ENCODE results near the gene SLC2A5.

The SLC2A5 gene

DNA sequence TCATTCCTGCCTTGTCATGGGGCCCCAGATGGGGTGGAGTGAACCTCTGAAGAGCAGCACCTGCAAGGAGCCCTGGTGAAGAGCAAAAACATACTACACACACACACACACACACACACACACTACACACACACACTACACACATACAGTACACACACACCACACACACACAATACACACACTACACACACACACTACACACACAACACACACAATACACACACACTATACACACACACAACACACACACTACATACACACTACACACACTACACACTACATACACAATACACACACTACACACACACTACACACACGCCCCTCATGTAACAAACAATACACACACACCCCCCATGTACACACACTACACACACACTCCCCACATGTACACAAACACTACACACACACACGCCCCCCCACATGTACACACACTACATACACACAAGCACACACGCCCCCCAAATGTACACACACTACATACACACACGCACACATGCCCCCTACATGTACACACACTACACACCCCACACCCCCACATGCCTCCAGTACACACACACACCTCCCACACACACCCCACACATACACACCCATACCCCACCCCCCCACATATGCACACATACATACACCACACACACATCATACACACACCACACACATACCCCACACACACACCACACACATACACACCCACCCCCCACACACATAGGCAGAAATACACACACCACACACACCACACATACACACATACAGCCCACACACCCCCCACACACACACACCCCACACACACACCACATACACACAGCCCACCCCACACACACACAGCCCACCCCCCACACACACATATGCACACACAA, 9.3 kb downstream of the SLC2A5 start:
- DNase-seq: no peak

DNA sequence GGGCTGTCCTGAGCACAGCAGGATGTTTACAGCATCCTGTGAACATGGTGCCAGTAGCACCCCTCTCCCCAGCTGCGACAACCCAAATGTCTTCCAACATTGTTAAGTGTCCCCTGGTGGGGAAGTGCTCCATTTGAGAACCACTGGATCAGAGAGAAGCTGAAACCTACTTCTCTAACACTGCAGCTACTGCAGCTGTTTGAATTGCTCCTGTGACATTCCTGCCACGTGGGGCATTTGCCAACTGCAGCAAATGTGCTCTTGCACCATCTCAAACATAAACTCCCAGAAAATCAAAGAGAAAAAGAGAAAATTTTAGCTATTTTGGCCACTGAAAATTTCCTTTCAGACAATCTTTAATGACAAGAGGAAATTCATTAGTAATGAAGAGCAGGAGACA, 11.0 kb downstream of the SLC2A5 start:
- DNase-seq: no peak

DNA sequence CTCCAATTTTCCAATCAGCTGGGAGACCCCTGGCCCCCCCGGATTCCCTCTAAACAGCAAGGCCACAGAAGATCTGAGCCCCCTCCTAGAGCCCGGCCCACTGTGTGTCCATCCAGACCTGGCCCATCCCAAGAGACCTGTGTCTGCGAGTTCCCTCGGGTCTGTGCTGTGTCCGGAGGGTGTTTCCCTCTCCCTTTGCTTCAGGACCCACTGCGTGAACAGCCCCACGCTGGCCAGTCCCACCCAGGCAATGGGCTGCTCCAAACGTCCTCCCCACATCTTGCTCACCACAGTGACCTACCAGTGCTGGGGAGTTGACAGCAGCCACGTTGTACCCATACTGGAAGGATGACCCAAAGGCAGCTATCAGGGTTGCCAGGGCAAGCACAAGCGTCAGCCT, 11.6 kb downstream of the SLC2A5 start:
- no peak for DNase-seq

DNA sequence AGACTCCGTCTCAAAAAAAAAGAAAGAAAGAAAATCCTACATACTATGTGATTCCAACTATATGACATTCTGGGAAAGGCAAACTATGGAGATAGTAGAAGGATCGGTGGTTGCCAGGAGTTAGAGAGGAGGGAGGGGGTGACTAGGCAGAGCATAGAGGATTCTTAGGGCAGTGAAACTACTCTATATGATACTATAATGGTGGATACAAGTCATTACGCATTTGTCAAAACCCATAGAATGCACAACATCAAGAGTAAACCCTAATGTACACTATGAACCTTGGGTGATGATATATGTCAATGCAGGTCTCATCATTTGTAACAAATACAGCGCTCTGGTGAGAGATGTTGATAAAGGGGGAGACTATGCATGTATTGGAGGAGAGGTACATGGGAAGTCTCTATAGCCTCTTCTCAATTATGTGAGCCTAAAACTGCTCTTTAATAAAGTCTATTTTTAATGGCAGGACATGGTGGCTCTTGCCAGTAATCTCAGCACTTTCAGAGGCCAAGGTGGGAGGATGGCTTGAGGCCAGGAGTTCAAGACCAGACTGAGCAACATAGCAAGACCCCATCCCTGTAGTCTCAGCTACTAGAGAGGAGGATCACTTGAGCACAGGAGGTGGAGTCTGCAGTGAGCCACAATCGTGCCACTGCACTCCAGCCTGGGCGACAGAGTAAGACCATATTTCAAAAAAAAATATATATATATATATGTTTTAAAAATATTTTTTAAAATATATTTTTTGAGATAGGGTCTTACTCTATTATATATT, 17.0 kb downstream of the SLC2A5 start:
- no peak for DNase-seq

DNA sequence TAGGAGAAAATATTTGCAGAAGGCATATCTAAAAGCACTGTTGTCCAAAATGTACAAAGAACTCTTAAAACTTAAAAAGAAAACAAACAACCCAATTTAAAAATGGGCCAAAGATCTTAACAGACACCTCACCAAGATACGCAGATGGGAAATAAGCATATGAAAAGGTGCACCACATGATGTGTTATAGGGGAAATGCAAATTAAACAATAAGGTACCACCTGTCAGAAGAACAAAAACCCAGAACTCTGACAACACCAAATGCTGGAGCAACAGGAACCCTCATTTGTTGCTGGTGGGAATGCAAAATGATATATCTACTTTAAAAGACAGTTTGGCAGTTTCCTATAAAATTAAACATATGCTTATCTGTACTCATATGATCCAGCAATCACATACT, 18.1 kb downstream of the SLC2A5 start:
- DNase-seq: no peak

DNA sequence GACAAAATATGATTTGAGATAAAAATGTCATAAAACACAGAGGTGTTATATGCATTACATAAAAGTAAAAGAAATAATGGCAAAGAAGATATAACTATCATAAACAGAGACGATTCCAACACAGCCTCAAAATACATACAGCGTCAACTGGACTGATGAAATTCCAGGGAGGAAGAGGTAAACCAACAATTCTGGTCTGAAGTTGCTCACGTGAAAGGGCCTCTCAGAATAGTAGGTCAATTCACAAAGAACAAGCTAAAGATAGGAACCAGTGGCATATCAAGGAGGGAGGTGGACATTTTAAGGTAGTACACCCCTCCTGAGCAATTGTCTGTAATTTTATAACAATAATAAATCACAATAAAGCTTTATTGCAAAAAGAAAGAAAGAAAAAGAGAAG, 18.6 kb downstream of the SLC2A5 start:
- no peak for DNase-seq

DNA sequence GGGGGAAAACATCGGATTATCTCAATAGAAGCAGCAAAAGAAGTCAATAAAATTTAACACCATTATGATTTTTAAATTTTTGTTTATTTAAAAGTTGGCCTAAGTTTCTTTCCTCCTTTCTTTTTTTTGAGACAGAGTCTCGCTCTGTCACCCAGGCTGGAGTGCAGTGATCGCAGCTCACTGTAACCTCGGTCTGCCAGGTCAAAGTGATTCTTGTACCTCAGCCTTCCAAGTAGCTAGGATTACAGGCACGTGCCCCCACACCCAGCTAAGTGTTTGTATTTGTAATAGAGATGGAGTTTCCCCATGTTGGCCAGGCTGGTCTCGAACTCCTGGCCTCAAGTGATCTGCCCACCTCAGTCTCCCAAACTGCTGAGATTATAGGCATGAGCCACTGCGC, 20.9 kb downstream of the SLC2A5 start:
- no peak for DNase-seq

DNA sequence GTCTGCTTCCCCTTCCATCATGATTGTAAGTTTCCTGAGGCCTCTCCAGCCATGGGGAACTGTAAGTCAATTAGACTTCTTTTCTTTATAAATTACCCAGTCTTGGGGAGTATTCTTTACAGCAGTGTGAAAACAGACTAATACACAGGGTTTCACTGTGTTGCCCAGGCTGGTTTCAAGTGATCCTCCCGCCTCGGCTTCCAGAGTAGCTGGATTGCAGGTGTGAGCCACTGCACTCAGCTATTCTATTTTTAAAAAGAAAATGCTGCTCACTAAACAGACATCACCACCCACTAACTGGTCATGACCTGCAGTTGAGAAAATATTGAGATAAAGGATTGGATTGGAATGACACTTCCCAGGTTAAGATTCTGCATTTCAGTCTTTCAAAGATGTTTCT, 22.4 kb downstream of the SLC2A5 start:
- no peak for DNase-seq

DNA sequence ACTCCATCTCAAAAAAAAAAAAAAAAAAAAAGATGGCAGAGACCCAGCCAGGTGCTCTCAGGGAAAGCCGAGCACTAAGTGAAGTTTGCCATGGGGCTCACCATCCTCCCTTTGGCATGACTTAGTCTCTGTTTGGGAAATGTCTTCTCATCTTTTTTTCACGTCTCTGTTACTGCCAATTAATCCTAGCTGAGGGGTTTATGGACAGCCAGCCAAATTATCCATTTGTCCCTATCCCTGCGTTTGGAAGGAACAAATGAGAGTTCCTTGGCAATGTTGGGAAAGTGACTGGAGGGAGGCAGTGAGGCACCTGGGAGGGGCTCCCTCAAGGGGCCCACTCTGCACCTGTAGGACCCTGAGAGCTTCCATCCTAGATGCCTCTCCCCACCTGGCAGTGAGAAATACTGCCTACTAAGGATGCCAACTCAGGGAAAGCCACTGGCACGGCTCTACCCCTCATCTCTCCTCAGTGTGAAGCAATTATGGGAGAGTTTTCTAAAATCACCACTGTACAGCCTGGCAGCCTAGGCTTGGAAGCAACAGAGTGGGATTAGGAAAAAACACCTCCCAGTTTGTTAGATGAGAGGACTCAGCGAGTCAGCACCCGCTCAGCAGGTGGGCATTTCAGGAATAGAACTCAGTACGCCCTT, 23.4 kb downstream of the SLC2A5 start:
- no peak for DNase-seq

DNA sequence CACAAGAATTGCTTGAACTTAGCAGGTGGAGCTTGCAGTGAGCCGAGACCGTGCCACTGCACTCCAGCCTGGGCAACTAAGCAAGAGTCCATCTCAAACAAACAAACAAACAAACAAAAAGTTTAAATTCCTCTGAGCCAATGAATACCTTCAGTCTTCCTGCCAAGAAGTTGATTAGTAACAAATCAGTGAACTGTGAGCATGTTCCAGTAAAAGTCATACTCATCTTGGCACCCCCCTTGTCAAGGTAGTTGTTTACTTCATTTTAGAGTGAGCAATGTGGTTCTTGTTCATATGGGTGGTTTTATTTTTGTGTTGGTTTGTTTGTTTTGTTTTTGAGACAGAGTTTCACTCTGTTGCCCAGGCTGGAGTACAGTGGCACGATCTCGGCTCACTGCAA, 25.2 kb downstream of the SLC2A5 start:
- no peak for DNase-seq

DNA sequence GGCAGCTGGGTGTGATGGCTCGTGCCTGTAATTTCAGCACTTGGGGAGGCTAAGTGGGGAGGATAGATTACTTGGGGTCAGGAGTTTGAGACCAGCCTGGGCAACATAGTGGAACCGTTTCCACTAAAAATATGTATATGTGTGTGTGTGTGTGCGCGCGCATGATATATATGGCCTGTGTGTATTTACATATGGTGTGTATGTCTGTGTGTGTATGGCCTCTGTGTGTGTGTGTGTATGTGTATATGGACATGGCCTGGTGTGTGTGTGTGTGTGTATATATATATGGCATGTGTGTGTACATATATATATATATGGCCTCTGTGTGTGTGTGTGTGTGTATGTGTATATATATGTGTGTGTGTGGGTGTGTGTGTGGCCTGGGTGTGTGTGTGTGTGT, 27.2 kb downstream of the SLC2A5 start:
- no peak for DNase-seq

DNA sequence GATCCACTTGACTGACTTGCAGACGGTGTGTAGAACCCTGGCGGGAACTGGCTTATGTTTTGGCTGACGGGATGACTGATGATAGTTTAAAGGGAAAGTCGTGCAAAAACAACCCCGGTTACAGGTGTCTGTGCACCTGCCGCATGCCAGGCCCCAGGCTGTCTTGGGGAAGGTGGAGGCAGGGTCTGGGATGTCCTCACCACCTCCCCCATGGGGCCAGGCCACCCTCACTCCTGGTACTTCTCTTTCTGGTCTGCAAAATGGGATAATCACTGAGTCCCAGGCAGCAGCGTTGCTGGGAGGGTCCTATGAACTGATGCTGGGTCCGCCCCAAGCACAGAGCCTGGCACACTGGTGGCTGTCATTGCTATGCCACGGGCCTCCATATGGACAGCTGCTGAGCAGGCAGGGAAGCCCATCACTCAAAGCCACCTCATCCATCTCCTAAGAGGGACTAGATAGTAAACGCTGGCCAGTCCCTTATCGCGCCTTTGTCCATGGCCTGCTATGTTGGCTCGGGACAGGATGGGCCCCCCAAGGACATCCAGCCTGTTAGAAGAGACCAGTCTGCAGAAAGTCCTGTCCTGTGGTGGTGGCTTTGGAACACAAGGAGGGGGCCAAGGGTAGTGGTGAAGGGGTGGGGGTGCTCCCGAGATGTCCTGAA, 28.2 kb downstream of the SLC2A5 start:
- no peak for DNase-seq

DNA sequence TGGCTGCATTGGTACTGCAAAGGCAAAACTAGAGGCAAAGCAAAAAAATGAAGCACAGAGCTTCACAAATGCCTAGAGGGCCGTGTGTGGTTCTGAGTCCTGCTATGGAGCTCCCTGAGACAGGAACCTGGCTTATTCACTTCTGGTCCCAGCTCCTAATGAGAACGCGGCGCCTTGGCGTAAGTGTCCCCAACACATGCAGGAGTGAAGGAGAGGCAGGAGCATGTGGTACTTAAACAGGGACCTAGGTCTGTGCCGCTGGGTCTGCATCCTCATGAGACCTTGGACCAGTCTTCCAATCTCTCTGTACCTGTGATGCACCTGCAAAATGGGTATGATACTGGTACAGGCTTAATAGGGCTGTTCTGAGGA, 28.8 kb downstream of the SLC2A5 start:
- DNase-seq: no peak

DNA sequence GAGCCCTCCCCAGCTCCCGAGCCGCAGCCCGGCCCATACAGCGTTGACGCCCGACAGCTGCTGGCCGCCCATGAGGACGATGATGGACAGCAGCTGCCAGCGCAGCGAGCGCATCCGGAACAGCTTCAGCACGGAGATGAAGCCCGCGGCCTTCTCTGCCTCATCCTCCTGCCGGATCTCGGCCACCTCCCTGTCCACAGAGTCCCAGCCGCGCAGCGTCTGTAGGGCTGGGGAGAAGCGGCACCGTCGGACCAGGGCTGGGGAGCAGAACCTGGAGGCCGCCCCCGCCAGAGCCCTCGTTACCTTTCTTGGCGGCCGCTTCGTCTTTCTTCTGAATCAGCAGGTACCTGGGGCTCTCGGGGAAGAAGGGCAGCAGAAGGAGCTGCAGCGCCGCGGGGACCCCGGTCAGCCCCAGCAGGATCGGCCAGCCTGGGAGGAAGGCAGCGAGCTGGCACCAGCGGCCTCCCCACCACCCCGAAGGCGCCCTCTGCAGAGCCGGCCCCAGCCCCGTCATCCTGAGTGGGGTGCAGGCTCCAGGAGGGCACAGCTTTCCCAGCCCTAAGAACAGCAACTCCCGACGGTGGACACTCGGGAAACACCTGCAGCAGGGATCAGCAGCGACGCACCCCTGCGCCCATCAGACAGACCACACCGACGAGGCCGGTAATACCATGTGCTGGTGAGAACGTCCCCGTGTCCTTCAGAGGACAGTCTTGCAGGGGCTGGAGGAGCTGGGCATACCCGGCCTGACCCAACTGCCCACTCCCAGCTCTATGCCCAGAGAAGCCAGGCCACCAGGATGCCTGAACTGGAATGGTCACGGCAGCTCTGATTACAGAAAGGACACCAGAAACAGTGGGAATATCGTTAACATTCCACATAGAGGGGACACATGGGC, 29.4 kb downstream of the SLC2A5 start:
- no peak for DNase-seq

DNA sequence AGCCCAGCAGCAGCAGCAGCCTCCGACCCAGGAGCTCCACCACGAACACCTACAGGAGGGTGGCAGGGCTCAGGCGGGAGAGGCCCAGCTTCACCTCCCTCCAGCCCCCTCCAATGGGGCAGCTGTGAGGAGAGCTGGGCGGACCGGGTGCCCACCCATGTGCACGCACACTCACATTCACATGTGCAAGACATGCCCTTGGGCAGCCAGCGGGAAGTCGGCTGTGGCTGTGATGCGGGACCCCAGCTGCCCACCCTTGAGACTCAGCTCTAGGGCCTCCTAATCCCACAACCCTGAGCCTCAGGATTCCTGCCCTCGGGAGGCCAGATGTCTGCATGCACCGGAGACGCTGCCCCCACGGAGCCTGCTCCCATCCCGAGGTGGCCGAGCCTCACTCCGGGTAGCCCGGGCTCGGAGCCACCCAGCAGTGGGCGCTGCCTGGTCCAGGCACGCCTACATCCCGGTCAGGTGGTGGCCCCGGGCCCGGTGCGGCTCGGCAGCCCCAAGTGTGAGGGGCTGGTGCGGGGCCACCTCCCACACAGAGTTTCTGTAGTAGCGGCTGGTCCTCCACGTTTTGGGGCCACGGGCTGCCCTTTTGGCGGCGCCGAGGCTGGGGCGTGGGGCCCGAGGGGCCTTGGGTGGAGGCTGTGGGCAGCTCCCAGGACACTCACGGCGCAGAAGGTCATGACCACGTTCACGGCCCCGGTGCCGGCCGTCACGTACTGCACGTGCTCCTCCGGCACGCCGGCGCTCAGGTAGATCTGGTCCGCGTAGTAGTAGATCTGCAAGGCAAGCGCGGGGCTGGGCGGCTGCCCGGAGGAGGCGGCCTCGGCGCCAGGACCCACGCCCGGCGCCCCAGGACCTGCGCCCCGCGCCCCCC, 30.3 kb downstream of the SLC2A5 start:
- DNase-seq: no peak

DNA sequence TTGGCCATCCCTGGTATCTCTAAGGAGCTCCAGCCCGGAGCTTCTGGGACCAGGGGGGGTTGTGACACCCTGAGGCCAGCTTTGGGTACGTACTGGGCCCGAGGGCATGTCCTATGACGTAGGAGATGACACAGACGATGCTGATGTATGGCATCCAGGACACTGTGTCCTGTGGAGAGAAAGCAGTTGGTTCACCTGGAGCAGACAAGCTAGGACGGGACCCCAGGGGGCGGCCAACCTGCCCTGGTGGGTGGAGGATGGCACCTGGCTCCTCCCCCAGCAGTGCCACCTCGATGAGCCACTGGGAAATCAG, 31.1 kb downstream of the SLC2A5 start:
- DNase-seq: no peak

DNA sequence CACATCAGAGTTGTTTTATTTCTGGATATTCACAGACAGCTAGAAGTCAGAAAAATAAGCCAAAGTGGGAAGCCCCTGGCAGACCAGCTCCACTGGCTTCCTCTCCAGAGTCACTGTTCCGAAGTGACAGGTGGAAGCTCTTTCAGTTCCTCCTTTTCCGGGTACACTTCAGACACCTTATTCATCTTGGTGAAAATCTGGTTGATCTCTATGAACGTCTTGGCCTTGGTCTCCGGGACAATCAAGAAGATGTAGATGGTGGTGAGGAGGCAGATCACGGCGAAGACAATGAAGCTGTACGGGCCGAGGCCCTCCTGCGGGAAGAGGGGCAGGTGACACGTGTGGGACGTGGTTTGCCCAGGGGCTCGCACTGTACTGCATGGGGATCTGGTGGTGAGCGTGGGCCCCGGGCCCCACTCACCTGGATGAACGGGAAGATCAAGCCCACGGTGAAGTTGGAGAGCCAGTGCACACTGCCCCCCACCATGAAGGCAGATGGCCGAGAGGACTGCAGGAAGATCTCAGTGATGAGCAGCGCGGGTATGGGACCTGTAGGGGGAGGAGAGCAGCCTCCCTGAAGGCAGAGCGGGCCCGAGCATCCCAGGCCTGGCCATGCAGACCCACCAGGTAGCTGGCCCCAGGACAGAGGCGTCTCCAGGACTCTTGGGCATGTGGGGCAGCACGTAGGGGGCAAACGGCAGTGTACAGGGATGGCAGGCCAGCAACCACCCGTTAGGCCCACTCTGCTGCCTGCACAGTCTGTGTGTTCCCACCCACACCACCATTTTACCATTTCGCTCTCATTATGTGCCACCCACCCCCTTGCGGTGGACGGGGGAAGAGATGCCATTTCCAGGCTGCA, 31.7 kb downstream of the SLC2A5 start:
- DNase-seq: no peak

DNA sequence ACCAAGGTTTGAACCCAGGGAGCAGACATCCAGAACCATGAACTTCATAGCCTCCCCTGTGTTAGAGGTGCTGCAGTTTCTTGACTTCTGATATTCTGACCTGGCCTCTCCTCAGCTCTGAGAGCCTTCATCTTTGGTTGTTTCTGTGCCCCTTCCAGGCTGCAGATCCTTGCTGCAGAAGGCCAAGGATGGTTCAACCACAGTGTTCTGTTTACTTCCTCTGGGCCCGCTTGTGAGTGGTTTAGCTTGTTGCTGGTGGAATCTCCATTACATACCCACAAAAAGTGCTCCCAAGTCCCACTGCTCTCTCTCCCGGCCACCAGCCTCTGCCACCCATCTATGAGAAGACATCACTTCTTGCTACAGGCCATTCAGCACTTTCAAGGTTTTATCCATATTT, 34.2 kb downstream of the SLC2A5 start:
- DNase-seq: no peak

DNA sequence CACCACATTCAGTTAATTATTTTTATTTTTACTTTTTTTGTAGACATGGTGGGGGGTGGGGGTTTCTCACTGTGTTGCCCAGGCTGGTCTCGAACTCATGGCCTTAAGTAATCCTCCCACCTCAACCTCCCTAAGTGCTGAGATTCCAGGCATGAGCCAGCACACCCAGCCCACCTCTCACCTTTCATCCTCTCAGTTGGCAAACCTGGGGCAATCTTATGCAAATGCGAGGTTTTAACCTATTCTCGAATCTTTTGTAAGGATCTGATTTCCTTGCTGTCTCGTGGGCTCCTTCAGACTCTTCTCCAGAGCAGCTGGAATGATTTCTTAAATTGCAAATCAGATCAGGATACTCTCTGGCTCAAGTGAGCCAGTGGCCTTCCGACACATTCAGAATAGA, 36.1 kb downstream of the SLC2A5 start:
- DNase-seq: no peak

DNA sequence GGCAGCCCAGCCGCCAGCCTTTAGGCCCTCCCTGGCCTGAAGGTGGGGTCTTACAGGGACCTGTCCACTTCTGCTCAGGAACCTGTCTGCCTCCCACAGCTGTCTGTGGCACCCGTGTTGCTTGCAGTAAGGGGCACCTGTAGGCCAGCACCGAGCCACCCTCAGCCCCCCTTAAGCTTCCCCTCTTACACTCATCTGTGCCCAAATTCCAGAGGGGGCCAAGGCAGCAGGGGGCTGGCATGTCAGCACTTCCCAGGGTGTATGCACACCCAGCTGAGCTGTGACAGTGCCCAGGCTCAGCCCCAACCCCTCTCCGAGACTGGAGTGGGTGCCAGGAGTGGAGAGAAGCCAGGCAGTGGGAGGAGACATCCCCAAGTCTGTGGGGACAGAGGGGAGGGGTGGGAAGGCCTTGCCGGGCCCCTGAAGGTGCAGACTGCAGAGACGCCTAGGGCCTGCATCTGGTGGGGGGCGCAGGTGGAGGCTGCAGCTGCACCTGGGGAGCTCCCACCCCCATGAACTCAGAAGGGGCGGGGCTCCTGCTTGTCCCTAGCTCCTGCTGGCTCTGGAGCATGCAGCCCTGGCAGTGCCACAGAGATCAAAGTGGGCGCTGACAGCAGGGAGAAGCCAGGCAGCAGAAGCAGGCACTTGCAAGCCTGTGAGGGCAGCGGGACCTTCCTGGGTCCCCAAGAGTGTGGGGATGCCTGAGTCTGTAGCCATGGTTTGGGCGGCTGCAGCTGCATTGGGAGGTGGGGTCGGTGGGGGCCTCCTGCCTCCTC, 37.8 kb downstream of the SLC2A5 start:
- DNase-seq: no peak
